ENCODE results near the gene CYFIP2.
"Not testable (repeated sequence)": the region's sequence is repeated elsewhere in the genome, so short reads cannot be mapped to it uniquely, and the experiment has no call there.

CYFIP2 gene

GRCh38 chr5:157265714-157266285 lies at the start of gene CYFIP2:
TSS of gene CYFIP2 (plus strand) at chr5:157266123. CDS start at chr5:157285362, 19,239 bp downstream.
- DNase-seq (ENCODE audit: low read depth): peak; percentile 54

GRCh38 chr5:157216391-157217142 lies 49.4 kb upstream of the CYFIP2 start:
- DNase-seq (ENCODE audit: low read depth): no peak

DNA sequence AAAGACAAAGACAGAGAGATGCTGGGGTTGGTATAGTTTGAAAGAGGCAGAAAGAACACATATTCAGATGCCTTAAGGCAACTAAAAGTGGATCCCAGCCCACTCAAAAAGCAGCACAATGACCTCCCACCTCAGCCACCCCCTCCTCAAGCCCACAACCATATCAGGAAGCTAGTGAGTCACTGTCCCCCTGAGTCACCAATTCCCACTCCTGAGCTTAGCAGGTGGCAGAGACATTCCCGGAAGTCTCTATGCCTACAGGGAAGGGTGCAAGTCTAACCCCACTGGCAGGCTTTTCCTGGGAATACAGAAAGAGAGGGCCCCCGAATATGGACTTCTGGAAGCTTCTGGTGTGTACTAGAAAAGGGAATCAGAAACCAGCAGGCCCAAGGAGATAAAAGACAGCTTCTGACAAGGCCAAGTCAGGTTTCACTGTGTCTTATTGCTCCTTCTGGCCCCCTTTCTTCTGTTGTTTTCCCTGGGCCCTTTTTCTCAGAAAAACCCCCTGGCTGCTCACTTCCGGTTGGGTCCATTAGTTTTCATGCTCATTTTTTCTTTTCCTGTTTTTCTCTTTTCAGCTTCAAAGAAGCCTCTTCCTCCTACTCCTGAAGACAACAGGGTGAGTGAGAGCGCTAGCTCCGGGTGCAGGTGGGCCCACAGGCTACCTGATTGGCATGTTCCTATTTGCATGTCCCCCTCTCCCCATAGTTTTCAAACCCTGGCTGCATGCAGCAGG lies 48.5 kb upstream of the CYFIP2 start:
- no peak for DNase-seq (ENCODE audit: low read depth)

DNA sequence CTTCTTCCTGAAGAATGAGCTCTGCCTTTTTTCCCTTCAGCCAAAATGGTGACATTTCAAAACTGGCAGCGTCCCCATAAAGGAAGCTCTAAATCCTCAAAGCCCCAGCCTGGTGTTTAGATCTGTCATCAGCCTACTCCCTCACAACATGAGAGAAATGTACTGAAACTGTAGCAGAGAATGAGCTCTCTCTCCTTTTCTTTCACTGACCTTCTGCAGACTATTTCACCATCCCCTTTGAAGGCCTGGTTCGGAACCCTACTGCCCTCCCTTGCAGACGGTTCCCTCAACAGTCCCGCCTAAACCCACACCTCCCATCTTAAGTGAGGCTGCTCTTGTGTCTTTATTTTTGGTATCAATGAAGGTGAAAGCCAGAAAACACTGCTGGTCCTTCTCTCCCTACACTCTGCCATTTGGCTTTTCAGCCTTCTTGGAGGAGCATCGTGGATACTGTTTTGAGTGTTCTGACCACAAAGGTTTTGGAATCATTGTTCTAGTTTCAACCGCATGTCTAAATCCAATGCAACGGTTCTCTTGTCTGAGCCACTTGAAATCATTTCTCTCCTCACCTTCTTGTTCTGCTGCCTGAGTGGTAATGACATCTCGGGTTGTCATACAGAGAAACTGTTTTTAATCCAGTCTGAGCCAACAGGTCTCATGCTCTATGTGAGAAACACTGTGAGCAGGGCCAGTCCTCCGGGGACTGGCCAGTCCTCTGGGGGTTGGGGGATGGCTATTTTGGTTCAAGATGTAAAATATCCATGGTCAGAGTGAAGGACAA lies 46.2 kb upstream of the CYFIP2 start:
- no peak for DNase-seq (ENCODE audit: low read depth)

DNA sequence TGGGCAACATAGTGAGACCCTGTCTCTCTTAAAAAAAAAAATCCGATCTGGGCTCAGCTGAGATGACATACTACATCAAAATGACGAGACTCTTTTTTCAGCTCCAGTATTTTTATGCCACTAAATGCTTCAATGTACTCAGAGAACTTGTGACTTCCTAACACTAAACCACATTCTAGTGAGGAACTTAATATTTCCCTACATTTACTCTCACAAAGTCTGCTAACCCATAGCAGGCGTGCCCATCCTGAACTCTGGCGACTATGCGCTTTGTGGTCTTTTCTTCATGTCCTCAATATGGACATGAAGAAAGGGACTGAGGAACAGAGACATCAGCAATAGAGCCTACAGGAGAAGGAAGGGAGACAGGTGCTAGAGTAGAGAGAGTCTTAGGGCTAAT lies 44.0 kb upstream of the CYFIP2 start:
- no peak for DNase-seq (ENCODE audit: low read depth)

DNA sequence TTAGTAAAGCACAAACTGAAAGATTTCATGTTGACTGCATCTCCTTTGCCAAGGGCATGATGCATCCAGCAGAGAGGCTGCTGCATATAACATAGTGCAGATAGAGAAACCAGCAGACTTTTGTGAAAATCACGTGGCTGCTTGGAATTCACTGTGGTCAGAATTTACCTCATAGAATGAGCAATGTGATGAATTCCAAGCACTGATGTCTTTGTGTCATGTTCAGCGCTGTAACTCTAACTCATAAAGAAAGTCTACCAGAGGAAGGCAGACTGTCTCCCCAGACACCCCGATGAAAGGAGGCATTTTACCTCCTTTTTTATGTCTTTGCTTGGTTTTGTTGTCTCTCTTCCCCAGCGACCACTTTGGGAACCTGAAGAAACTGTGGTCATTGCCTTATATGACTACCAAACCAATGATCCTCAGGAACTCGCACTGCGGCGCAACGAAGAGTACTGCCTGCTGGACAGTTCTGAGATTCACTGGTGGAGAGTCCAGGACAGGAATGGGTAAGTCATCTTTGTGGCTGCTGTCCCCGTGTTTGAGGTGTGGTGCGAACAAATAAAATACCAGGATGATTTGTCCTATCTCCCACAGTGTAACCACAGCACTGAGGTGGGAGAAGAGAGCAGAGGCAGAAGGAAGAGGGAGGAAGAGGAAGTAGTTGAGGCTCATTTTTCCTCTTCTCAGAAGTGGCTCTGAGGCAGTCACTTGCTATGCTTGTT lies 43.3 kb upstream of the CYFIP2 start:
- DNase-seq (ENCODE audit: low read depth): peak; percentile 43

DNA sequence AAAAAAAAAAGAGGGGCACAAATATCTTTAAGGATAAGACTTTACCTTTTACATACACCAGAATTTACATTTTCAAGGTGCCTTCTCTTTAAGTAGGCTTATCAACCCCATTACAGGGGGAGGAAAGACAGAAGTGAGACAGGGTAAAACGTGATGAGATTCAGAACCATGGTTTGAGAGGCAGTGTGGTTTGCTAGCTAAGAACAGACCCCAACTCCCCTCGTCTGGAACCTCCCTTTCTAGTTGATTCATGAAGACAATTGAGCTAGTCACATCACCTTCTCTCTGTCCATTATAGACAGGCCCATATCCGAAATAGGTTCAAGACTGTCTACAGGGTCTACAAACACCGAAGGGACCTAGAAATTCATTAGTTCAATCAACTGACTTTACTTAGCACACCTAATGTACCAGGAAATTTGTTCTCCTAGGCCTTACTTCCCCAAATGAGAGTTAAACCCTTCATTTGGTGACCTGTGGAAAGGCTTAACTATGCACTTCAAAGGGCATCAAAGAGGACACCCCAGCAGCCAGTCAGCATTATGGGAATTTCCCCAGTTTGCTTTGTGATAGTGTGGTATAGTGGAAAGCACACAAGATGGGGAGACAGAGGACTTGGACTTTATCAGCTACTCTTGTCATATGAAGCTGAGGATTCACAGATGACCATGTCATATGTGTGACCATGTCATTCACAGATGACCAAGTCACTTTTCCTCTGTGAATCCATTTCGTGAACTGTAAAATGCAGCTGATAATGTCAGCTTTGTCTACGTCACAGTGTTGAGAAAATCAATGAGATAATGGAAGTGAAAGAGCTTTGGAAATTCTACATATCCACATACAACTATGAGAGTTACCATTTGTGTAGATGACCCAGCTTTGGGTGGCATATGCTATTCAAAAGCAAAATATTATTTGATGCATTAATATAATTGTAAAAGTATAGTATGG lies 40.2 kb upstream of the CYFIP2 start:
- no peak for DNase-seq (ENCODE audit: low read depth)

DNA sequence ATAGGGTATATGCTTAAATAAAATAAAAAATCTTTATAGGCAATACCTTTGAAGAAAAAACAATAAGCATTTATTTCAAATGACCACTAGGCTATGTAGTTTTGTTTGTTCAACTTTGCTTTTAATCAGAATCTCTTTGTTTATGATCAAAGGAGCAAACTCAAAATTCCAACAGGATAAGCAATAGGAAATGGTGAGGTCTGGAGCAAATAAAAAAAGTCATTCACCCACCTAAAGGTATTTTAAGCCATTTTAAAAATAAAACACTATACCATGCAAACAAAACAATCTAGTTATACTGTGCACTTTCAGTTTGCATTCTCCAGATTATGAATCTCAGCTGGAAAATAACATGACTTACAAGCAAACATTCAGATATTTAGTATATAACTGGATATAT lies 35.3 kb upstream of the CYFIP2 start:
- no peak for DNase-seq (ENCODE audit: low read depth)

GRCh38 chr5:157232706-157233105 lies 33.2 kb upstream of the CYFIP2 start:
- DNase-seq (ENCODE audit: low read depth): no peak

- no peak for DNase-seq (ENCODE audit: low read depth)
Observed at GRCh38 chr5:157233515-157233914, 32.4 kb upstream of the CYFIP2 start.

GRCh38 chr5:157236423-157236822 lies 29.5 kb upstream of the CYFIP2 start:
- DNase-seq (ENCODE audit: low read depth): no peak

DNA sequence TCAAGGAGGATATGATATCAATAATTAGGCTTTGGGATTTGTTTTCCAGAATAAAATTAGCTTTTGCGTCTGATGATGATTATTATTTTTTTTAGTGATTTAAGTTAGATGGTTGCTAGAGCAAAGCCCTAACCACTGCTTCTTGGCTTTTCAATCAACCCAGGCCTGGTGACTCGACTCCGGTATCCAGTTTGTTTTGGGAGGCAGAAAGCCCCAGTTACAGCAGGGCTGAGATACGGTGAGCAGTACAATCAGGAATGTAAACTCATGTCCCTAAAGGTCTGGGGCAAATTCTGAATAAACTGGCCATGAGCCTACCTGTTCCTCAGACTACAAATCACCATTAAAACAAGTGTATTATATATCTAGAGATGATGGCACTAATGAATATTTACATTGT lies 24.4 kb upstream of the CYFIP2 start:
- peak; percentile 3 for DNase-seq (ENCODE audit: low read depth)

GRCh38 chr5:157244704-157245103 lies 21.2 kb upstream of the CYFIP2 start:
- DNase-seq (ENCODE audit: low read depth): not testable (repeated sequence)

DNA sequence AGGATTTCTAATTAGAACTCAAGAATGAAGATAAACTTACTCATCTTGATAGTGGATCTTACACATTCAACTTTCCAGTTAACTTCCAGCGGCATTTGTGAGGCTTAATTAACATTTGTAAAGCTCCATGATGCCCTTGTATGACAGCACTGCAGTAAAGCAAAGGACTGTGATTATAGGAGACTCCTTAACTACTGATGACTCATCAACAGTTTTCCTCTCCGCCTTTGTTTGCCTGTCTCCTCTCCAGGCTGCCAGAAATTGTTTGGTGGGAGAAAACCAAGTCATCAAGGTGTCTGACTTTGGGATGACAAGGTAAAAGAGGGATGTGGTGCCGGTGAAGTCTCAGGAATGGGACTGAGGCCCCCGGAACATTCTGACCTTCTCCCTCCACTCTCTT lies 20.4 kb upstream of the CYFIP2 start:
- peak; percentile 19 for DNase-seq (ENCODE audit: low read depth)

- DNase-seq (ENCODE audit: low read depth): no peak
Observed at GRCh38 chr5:157245886-157246285, 20.0 kb upstream of the CYFIP2 start.

- no peak for DNase-seq (ENCODE audit: low read depth)
Observed at GRCh38 chr5:157247267-157247666, 18.7 kb upstream of the CYFIP2 start.

GRCh38 chr5:157248821-157249470 lies 17.0 kb upstream of the CYFIP2 start:
- no peak for DNase-seq (ENCODE audit: low read depth)

- peak; percentile 48 for DNase-seq (ENCODE audit: low read depth)
Observed at GRCh38 chr5:157252711-157253465, 13.0 kb upstream of the CYFIP2 start.

DNA sequence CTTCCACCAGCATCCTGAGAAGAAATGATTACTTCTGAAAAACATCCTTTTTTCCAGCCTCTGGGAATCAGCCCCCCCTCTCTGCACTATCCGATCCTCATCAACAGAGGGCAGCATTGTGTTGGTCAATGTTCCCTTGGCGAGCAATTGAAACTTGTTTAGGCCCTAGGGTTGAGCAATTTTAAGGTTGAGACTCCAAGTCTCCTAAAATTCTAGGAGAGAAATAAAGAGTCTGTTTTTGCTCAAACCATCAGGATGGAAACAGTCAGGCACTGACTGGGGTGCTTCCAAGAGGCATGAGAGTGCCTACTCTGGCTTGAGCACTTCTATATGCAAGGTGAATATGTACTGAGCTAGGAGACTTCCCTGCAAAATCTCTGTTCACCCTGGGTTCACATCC lies 12.4 kb upstream of the CYFIP2 start:
- DNase-seq (ENCODE audit: low read depth): peak; percentile 59
